Fibroblast of skin of back (primary cell): ENCODE results near the gene CFHR5. TPM values are rescaled to one million over a fixed set of nuclear protein-coding genes. Genes with fewer than 3 reads are reported as not detected.
"Not testable (repeated sequence)": the region's sequence is repeated elsewhere in the genome, so short reads cannot be mapped to it uniquely, and the experiment has no call there.

Experiments
- DNase-seq: peaks from one replicate; pipeline ENCODE4 v3.0.0-alpha.2; 2013
- polyA plus RNA-seq, 2 experiments: library from polyadenylated mRNA; unstranded; fragments of 120-200 nt; gene quantifications; one replicate each; pipeline ENCODE4 v1.2.1, GENCODE V29; 2013; ENCODE audit not compliant: insufficient read length in 2 of 2

The CFHR5 gene
- polyA plus RNA-seq (2013, experiment 1 of 2; ENCODE audit: insufficient read length): not detected
- not detected for polyA plus RNA-seq (2013, experiment 2 of 2; ENCODE audit: insufficient read length)

DNA sequence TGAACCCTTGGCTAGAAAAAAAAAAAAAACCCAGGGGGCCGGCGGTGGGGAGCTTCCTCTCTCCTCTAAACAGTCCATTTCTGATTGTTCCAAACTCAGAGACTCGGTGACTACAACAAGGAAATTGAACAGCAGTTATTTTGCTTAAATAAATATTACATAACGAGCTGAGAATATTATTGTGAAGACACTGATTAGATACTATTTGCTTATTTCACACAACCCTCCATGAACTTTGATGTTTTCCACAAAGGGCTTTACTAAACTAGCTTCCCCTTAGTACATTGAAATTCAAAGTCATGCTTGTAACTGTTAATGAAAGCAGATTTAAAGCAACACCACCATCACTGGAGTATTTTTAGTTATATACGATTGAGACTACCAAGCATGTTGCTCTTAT is at the start of gene CFHR5:
CFHR5 (plus strand) TSS at position 279 of the 400 bp plus-strand sequence; CDS start at position 388, 109 bp downstream.
- DNase-seq: no peak

DNA sequence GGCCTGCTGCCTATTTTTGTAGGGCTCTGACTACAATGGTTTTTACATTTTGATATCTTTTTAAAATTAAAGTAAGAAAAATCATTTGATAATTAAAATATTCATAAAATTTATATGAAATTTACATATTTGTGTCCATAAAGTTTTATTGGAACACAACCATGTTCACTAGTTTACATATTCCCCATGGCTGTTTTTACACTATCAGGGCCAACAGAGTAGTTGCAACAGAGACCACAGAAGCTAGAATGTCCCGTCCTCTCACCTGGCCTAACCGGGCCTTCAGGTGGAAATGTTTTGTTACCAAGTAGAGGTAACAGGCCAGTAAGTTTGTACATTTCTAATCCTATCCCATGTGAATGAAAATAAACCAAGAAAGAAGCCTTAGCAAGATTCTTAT is 44.5 kb upstream of the CFHR5 start:
- not testable (repeated sequence) for DNase-seq

DNA sequence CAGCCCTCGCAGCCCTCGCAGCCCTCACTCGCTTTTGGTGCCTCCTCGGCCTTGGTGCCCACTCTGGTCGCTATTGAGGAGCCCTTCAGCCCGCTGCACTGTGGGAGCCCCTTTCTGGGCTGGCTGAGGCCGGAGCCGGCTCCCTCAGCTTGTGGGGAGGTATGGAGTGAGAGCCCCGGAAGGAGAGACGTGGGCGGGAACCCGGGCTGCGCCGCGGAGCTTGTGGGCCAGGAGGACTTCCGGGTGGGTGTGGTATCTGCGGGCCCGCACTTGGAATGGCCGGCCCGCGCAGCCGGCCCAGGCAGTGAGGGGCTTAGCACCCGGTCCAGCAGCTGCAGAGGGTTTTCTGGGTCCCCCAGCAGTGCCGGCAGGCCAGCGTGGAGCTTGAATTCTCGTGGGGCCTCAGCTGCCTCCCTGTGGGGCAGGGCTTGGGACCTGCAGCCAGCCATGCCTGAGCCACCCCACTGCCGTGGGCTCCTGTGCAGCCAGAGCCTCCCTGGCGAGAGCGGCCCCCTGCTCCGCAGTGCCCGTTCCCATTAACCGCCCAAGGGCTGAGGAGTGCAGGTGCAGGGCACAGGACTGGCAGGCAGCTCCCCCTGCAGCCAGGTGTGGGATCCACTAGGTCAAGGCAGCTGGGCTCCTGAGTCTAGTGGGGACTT is 43.7 kb upstream of the CFHR5 start:
- no peak for DNase-seq

DNA sequence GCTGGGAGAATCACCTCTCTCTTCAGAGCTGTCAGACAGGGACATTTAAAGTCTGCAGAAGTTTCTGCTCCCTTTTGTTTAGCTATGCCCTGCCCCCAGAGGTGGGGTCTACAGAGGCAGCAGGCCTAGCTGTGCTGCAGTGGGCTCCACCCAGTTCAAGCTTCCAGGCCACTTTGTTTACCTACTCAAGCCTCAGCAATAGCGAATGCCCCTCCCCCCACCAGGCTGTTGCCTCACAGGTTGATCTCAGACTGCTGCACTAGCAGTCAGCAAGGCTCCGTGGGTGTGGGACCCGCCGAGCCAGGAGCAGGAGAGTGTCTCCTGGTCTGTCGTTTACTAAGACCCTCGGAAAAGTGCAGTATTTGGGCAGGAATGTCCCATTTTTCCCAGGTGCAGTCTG is 35.9 kb upstream of the CFHR5 start:
- DNase-seq: not testable (repeated sequence)

DNA sequence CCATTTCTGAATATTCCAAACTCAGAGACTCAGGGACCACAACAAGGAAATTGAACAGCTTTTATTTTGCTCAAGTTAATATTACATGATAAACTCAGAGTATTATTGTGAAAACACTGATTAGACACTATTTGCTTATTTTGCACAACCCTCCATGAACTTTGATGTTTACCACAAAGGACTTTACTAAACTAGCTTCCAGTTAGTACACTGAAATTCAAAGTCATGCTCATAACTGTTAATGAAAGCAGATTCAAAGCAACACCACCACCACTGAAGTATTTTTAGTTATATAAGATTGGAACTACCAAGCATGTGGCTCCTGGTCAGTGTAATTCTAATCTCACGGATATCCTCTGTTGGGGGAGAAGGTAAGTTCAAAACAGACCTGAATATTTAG is 33.8 kb upstream of the CFHR5 start, which contains the start of gene CFHR2:
CFHR2 (plus strand) TSS at position 171 of the 400 bp plus-strand sequence; CDS start at position 314, 143 bp downstream.
- not testable (repeated sequence) for DNase-seq

DNA sequence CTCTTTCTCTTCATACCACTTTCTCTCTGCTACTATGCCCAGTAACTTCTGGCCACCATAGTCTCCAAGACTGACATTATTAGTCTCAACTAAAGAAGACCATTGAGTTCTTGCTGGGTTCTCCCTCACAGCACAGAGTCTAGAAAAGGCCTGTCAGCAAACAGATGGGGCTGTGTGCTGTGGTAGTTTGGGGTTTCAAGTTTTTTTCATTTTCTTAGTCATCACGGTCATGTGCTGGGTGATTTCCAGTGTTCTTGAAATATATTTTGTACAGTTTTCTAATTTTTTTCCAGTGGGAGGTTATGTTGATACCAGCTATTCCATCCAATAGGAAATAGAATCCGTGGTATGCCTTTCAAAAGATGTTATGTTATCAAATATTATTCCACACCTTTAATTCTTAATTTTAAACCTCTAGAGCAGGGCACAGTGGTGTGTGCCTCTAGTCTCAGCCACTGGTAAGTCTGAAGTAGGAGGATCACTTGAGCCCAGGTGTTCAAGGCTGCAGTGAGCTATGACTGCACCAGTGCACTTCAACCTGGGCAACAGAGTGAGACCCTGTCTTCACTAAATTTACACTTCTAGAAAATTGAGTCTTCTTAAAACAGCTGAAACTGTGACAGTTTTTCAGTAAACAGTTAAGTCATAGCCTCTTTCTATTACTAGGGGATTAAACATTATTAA is 25.5 kb upstream of the CFHR5 start:
- DNase-seq: no peak

DNA sequence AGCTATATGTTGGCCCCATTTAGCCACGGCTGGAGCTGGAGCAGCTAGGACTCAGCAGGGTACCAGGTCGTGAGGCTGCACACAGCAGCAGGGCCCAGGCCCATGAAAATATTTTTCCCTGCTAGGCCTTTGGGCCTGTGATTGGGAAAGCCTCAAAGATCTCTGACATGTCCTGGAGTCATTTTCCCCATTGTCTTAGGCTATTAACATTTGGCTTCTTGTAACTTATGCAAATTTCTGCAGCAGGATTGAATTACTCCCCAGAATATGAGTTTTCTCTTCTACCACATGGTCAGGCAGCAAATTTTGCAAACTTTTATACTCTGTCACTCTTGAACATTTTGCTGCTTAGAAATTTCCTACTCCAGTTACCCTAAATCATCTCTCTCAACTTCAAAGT is 22.6 kb upstream of the CFHR5 start:
- no peak for DNase-seq

DNA sequence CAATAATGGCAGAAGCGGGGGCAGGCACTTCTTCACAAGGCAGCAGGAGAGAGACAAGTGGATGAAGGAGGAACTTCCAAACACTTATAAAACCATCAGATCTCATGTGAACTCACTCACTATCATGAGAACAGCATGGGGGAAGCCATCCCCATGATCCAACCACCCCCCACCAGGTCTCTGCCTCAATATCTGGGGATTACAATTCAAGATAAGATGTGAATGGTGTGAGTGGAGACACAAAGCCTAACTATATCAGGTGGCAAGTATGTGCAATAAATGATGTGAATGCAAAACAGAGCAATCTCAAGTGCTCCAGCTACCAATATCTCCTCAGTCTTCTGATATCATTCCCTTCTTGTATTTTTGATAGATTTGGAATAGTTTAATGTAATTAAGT is 21.4 kb upstream of the CFHR5 start:
- DNase-seq: no peak

DNA sequence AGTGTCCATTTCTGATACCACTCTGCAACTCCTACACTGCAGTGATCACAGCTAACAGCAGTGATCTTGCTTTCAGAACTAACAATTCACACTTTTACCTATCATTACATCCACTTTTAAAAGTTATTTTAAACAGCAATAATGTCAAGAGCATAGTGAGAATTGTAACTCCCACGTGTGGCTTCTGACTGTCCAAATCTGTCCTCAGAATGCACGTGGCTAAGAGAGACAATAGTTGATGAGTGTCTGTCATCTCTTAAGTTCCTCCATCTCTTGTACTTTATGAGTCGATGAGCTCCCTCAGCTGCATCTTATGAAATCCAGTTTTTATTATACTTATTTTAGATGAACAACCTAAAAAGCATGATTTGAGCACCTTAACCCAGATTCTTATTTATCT is 16.5 kb upstream of the CFHR5 start:
- no peak for DNase-seq

DNA sequence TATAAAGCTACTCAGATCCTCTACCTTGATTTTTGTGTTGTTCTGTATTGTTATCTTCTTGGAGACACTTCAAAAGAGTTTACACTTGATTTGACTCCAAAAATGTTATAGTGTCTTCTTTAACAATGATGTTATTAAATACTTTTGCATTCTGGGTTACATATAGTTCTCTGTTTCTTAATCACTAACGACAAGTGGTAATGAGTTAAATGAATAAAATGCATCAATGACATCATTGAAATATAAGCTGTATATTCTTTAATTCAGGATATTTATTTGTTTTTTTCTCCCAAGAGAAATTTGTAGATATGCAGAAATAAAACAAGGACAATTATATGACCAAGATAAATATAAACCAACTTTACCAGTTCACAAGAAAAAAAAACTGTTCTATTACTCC is 7.2 kb upstream of the CFHR5 start:
- DNase-seq: no peak

DNA sequence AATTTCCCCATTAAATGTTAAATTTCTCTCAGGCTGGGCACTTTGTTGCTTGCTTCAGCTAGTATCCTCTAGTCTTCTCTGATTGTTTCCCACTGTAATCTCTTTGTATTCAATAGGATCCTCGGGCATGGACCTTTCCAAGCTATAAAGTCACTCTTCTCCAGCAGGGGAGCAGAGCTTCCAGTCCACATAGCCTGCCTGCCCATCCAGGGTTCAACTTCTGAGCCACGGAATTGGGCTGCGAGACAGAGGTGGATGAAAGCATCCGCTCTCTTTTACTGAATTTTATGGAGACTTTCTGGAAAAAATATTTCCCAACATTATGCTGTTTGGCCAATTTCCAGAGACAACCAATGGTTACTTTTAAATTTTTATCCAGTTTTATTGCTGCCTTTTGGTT is 1.1 kb upstream of the CFHR5 start:
- DNase-seq: no peak

DNA sequence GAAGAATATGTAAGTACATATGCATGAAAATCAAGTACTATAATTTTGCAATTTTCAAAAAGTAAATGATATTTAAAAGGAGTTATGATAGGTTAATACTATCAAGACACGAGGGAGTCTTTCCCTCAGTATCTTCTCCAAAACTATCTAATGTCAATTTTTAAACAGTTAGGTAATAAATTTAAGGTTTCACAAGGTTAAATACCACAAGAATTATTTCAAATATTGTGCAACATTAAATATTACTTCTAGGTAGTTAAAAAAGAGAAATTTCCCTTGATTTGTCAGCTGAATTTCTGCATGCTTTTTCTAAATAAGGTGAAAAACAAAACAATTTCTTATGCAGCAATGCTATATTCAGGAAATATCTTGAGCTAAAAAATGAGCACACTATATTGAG is 3.5 kb downstream of the CFHR5 start:
- no peak for DNase-seq

DNA sequence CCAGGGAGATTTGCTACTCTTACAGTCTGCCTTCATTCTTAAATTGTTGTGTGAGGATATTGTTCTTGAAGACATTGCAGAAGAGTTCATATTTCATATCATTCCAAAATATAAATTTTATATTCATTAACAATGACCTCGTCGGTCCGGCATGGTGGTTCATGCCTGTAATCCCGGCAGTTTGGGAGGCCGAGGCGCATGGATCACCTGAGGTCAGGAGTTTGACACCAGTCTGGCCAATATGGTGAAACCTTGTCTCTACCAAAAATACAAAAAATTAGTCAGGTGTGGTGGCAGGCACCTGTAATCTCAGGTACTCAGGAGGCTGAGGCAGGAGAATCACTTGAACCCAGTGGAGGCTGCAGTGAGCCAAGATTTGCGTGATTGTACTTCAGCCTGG is 4.9 kb downstream of the CFHR5 start:
- DNase-seq: not testable (repeated sequence)

DNA sequence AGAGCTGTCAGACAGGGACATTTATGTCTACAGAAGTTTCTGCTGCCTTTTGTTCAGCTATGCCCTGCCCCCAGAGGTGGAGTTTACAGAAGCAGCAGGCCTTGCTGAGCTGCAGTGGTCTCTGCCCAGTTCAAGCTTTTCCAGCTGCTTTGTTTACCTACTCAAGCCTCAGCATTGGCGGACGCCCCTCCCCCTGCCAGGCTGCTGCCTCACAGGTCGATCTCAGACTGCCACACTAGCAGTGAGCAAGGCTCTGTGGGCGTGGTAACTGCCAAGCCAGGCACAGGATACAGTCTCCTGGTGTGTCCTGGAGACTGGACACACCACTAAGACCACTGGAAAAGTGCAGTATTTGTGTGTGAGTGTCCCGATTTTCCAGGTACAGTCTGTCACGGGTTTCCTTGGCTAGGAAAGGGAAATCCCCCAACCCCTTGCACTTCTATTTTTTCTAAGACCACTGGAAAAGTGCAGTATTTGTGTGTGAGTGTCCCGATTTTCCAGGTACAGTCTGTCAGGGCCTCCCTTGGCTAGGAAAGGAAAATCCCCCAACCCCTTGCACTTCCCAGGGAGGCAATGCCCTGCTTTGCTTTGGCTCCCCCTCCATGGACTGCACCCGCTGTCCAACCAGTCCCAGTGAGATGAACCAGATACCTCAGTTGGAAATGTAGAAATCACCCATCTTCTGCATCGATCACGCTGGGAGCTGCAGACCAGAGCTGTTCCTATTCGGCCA is 14.7 kb downstream of the CFHR5 start:
- DNase-seq: peak; percentile 2

DNA sequence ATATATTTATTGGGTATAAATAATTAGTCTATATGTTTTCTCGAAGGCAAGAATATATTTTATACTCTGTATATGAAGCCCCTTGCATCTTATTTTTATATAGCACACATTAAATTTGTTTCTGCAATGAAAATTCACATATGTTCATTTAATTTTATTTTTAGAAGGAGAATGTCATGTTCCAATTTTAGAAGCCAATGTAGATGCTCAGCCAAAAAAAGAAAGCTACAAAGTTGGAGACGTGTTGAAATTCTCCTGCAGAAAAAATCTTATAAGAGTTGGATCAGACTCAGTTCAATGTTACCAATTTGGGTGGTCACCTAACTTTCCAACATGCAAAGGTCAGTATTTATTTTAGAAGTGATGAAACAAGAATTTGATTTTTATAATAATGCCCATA is 16.6 kb downstream of the CFHR5 start:
- DNase-seq: no peak

DNA sequence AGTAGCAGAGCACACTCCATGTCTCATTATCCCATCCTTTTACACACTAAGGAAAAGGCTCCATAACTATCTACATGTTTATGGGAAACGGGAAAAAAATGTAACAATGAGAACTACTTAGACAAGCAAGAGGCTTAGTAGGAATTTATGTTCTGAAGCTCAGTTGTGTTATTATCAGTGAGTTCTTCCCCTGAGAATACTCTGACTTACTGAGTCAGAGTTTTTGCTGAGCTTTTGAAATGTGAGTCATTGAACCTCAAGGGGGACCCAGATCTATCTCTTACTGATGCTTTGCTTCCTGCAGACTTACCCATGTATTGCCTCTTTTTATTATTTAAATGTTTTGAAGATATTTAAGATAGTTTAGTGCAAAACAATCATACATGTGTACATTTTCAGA is 20.1 kb downstream of the CFHR5 start:
- peak; percentile 93 for DNase-seq

DNA sequence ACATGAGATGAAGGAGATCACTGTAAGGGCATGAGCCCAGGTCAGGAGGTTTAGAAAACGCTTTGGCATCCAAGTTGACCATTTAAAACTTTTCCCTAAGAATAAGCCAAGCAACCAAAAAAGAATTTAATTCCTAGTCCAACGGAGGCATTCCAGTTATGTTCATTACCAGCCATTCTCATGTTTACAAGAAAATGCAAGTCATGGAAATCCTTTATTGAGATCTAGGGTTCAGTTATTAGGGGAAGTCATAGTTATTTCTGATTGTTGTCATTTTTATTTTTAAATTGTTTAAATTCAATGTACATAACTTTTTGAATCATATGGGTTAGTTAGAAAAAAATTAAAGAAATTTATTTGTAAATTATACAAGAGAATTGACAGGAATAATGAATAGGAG is 24.5 kb downstream of the CFHR5 start:
- DNase-seq: no peak

DNA sequence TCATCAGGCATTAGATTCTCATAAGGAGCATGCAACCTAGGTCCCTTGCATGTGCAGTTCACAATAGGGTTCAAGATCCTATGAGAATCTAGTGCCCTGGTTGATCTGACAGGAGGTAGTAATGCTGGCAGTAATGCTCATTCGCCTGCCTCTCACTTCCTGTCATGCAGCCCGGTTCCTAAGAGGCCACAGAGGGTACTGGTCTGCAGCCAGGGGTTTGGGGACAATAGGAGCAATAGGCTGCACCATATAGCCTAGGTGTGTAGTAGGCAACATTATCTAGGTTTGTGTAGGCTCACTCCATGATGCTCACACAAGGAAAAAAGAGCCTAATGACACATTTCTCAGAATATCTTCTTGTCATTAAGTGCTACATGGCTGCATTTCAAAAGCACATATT is 25.8 kb downstream of the CFHR5 start:
- DNase-seq: no peak

DNA sequence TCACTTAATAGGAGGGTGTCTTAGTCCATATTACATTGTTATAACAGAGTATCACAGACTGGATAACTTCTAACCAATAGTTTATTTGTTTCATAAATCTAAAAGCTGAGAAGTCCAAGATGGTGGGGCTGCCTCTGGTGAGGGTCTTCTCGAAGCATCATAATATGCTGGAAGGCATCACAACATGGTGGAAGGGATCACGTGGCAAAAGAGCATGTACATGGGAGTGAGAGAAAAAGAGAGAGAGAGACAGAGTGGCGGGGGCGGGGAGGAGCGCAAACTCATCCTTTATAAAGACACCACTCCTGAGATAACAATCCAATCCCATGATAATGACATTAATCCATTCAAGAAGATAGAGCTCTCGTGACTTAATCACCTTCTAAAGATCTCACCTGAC is 31.5 kb downstream of the CFHR5 start:
- DNase-seq: no peak

DNA sequence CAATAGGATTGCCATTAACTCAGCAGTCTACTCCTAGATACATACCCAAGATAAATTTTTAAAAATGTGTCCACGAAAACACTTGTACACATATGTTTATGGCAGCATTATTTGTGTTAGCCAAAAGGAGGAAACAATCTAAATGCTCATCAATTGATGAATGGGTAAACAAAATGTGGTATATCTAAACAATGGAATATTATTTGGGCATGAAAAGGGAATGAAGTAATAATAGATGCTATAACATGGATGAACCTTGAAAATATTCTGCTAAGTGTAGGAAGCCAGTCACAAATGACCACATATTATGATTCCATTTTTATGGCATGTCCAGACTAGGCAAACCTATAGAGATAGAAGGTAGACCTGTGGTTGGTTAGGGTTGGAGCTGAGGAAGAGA is 34.3 kb downstream of the CFHR5 start:
- no peak for DNase-seq

DNA sequence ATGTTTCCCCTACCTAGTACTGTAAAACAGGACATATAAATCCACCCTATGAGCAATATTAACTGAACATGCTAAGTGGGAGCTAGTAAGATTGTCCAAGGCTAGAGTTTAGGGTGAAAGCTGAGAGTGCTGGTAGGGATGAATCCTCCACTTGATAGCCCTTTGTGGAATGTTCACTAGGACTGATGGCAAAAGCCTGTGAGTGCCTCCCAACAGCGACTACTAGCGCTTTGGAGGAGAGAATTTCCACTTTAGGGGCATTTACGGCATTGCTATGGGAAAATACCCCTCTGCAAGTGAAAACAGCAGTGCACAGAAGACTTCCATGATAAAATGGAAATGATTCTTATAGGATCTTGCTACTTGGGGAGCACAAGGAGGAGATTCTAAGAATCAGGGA is 35.9 kb downstream of the CFHR5 start:
- no peak for DNase-seq

DNA sequence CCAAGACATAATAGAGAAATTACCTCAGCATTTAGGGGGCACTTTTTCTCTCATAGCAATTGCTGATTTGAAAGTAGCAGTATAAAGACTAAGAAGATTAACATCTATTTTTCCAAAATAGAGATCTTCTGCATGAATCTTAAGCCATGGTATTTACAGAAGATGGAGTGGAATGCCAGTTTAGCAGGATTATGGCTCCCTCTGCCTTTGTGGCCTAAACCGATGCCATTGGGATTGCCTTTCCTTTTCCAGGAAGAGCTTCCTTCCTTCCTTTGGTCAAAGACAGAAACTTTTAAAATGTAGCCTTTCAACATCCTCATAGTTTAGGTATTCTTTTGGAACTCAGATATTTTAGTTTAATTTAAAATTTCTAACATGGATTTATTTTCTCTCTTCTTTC is 39.4 kb downstream of the CFHR5 start:
- DNase-seq: no peak

DNA sequence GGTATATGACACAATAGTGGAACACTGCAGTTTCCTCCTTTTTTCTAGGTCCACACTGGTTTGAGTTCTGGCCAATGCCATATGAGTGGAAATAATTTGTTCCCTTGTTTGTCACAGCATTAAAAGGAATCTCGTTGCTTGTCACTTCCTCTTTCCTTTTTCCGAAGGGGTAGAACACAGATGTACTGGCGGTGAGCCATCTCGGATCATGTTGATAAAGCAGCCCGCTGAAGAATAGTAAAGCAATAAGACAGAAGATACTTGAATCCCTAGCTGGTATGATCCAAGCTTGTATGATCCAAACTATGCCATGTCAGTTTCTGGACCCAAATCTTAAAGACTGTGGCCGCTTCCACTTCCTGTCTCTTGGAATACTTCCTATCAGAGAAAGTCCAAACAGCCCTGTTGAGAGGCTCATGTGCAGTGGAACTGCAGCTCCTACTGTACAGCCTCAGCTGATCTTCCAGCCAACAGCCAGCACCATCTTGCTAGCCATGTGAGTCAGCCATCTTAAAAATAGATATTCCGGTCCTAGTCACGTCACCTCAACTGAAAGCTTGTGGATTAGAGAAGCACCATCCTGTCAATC is 40.3 kb downstream of the CFHR5 start:
- DNase-seq: no peak
